H9 (cell line): ENCODE data around the gene ZNF668. TPM values are rescaled to one million over a fixed set of nuclear protein-coding genes. Genes with fewer than 3 reads are reported as not detected.

ENCODE experiments used
- DNase-seq: peaks from one replicate; pipeline ENCODE4 v3.0.0-alpha.2; 2017
- H2AFZ ChIP-seq: one replicate; pipeline ENCODE4 v1.6.1; 2013; ENCODE audit warnings: mild to moderate bottlenecking, low read length, control low read depth, moderate library complexity
- H2AK5ac ChIP-seq: 2 replicates; pipeline ENCODE4 v1.6.1; 2013; ENCODE audit warnings: low read length, control low read depth, mixed read lengths; ENCODE audit not compliant: insufficient read length
- H2BK120ac ChIP-seq: one replicate; pipeline ENCODE4 v1.6.1; 2013; ENCODE audit warnings: low read depth, mild to moderate bottlenecking, low read length, control low read depth, inconsistent platforms; ENCODE audit not compliant: poor library complexity, severe bottlenecking
- H2BK12ac ChIP-seq: 2 replicates; pipeline ENCODE4 v1.6.1; 2013; ENCODE audit warnings: low read length, control low read depth, mixed read lengths, low read depth; ENCODE audit not compliant: insufficient read length
- H2BK15ac ChIP-seq: 2 replicates; pipeline ENCODE4 v1.6.1; 2013; ENCODE audit warnings: low read depth, low read length, control low read depth
- H2BK20ac ChIP-seq: one replicate; pipeline ENCODE4 v1.6.1; 2013; ENCODE audit warnings: low read depth, mild to moderate bottlenecking, low read length, control low read depth, inconsistent platforms; ENCODE audit not compliant: poor library complexity, severe bottlenecking
- H2BK5ac ChIP-seq: 2 replicates; pipeline ENCODE4 v1.6.1; 2013; ENCODE audit warnings: low read length, control low read depth, mixed read lengths; ENCODE audit not compliant: insufficient read length
- H3K14ac ChIP-seq: 2 replicates; pipeline ENCODE4 v1.6.1; 2013; ENCODE audit warnings: low read length, control low read depth; ENCODE audit not compliant: insufficient read depth
- H3K18ac ChIP-seq: 2 replicates; pipeline ENCODE4 v1.6.1; 2013; ENCODE audit warnings: low read depth, mild to moderate bottlenecking, mixed read lengths, low read length, control low read depth; ENCODE audit not compliant: insufficient read length
- H3K23ac ChIP-seq: 2 replicates; pipeline ENCODE4 v1.6.1; 2013; ENCODE audit warnings: low read length, control low read depth, mixed read lengths, low read depth; ENCODE audit not compliant: insufficient read length
- H3K23me2 ChIP-seq: 2 replicates; pipeline ENCODE4 v1.6.1; 2013; ENCODE audit warnings: low read depth, mild to moderate bottlenecking, mixed read lengths, low read length, control low read depth; ENCODE audit not compliant: insufficient read length, poor library complexity, severe bottlenecking
- H3K27ac ChIP-seq: 2 replicates; pipeline ENCODE4 v1.5.1; 2013; ENCODE audit warnings: low read length, control low read depth, mixed read lengths, low read depth; ENCODE audit not compliant: insufficient read length
- H3K27me3 ChIP-seq: 2 replicates; pipeline ENCODE4 v1.6.1; 2013; ENCODE audit warnings: low read length, control low read depth, inconsistent platforms; ENCODE audit not compliant: insufficient read depth
- H3K4ac ChIP-seq: 2 replicates; pipeline ENCODE4 v1.6.1; 2013; ENCODE audit warnings: low read depth, mild to moderate bottlenecking, control low read depth, inconsistent platforms, low read length, moderate library complexity
- H3K4me1 ChIP-seq: 2 replicates; pipeline ENCODE4 v1.6.1; 2013; ENCODE audit warnings: low read length, control low read depth, inconsistent platforms; ENCODE audit not compliant: insufficient read depth
- H3K4me2 ChIP-seq: 2 replicates; pipeline ENCODE4 v1.6.1; 2013; ENCODE audit warnings: low read length, control low read depth, mixed read lengths; ENCODE audit not compliant: insufficient read length, insufficient read depth
- H3K56ac ChIP-seq: 2 replicates; pipeline ENCODE4 v1.6.1; 2013; ENCODE audit warnings: low read depth, mild to moderate bottlenecking, mixed read lengths, low read length, control low read depth; ENCODE audit not compliant: insufficient read length
- H3K79me1 ChIP-seq: 2 replicates; pipeline ENCODE4 v1.6.1; 2013; ENCODE audit warnings: low read depth, mild to moderate bottlenecking, moderate library complexity, low read length, control low read depth, inconsistent platforms; ENCODE audit not compliant: insufficient read depth, poor library complexity, severe bottlenecking
- H3K79me2 ChIP-seq: 2 replicates; pipeline ENCODE4 v1.6.1; 2013; ENCODE audit warnings: low read length, control low read depth, inconsistent platforms; ENCODE audit not compliant: insufficient read depth
- H3K9ac ChIP-seq: 2 replicates; pipeline ENCODE4 v1.6.1; 2013; ENCODE audit warnings: low read length, control low read depth, mixed read lengths; ENCODE audit not compliant: insufficient read length; ENCODE audit errors: extremely low read depth
- H3K9me3 ChIP-seq: one replicate; pipeline ENCODE4 v1.6.1; 2013; ENCODE audit warnings: low read depth, low read length, inconsistent platforms; ENCODE audit not compliant: control insufficient read depth
- H3T11ph ChIP-seq: one replicate; pipeline ENCODE4 v1.6.1; 2013; ENCODE audit warnings: mild to moderate bottlenecking, low read length, control low read depth, inconsistent platforms
- H4K20me1 ChIP-seq: one replicate; pipeline ENCODE4 v1.6.1; 2013; ENCODE audit not compliant: control insufficient read depth, insufficient read length, insufficient read depth
- H4K5ac ChIP-seq: 2 replicates; pipeline ENCODE4 v1.6.1; 2013; ENCODE audit warnings: low read depth, mild to moderate bottlenecking, mixed read lengths, low read length, control low read depth; ENCODE audit not compliant: insufficient read length
- H4K8ac ChIP-seq: replicated peaks from 2 replicates; pipeline ENCODE4 v1.6.1; 2013; ENCODE audit warnings: low read length, control low read depth, mixed read lengths, low read depth; ENCODE audit not compliant: insufficient read length
- H4K91ac ChIP-seq: 2 replicates; pipeline ENCODE4 v1.6.1; 2013; ENCODE audit warnings: low read depth, mild to moderate bottlenecking, moderate library complexity, mixed read lengths, low read length, control low read depth; ENCODE audit not compliant: insufficient read length
- H3K27ac Mint-ChIP-seq, 3 experiments: 2 replicates in 2 of 3; 3 replicates in 1 of 3; pipeline ENCODE4 v1.8.0; 2020 to 2021; ENCODE audit warnings: mixed read lengths in 3 of 3, mild to moderate bottlenecking in 1 of 3, moderate library complexity in 1 of 3
- H3K27me3 Mint-ChIP-seq: 2 replicates; pipeline ENCODE4 v1.8.0; 2021; ENCODE audit warnings: low read depth, mild to moderate bottlenecking, moderate library complexity, mixed read lengths
- H3K36me3 Mint-ChIP-seq, 3 experiments: 2 replicates in 2 of 3; 3 replicates in 1 of 3; pipeline ENCODE4 v1.8.0; 2020 to 2021; ENCODE audit warnings: low read depth in 3 of 3, mixed read lengths in 3 of 3; ENCODE audit not compliant: insufficient read depth in 1 of 3
- H3K4me1 Mint-ChIP-seq, 2 experiments: 2 replicates each; pipeline ENCODE4 v1.8.0; 2020; ENCODE audit warnings: mixed read lengths in 2 of 2
- H3K4me3 Mint-ChIP-seq, 2 experiments: 2 replicates in 1 of 2; 3 replicates in 1 of 2; pipeline ENCODE4 v1.8.0; 2020 to 2021; ENCODE audit warnings: mild to moderate bottlenecking in 2 of 2, mixed read lengths in 2 of 2, moderate library complexity in 1 of 2
- H3K9me3 Mint-ChIP-seq, 2 experiments: 2 replicates in 1 of 2; 3 replicates in 1 of 2; pipeline ENCODE4 v1.8.0; 2020; ENCODE audit warnings: mild to moderate bottlenecking in 2 of 2, mixed read lengths in 2 of 2, moderate library complexity in 1 of 2
- WGBS: extraction: QIAGEN DNeasy Blood & Tissue Kit; methylation state at CpG from one replicate; pipeline ENCODE4 v1.1.7; 2013; ENCODE audit warnings: missing lambda C conversion rate, low lambda C conversion rate, mixed read lengths; ENCODE audit not compliant: insufficient read length; ENCODE audit errors: extremely low coverage; 5-methylcytosine and 5-hydroxymethylcytosine counted together
- total RNA-seq: library from RNA; stranded (reverse); gene quantifications from 2 replicates; pipeline ENCODE4 v1.2.1, GENCODE V29; 2021
- TF ChIP-seq, protein P1 (sequence below): fragments of 200-600 bp; sonication (generic); conservative IDR thresholded peaks from 3 replicates; pipeline ENCODE4 v1.8.0; 2021; ENCODE audit warnings: antibody characterized with exemption, mild to moderate bottlenecking

ZNF668 gene
- total RNA-seq, 1 experiment from 2014 or later: 18.6 TPM

DNA sequence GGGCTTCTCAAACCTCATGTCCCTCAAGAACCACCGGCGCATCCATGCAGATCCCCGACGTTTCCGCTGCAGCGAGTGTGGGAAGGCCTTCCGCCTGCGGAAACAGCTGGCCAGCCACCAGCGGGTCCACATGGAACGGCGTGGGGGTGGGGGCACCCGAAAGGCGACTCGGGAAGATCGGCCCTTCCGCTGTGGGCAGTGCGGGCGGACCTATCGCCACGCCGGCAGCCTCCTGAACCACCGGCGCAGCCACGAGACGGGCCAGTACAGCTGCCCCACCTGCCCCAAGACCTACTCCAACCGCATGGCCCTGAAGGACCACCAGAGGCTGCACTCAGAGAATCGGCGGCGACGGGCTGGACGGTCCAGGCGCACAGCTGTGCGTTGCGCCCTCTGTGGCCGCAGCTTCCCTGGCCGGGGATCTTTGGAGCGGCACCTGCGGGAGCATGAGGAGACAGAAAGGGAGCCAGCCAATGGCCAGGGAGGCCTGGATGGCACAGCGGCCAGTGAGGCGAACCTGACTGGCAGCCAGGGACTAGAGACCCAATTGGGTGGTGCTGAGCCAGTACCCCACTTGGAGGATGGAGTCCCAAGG, 6.1 kb upstream of the ZNF668 start:
- no peak for DNase-seq
- Histone ChIP-seq H2BK5ac (no peak overlapping the region), H3K23ac (no peak overlapping the region), H3K14ac (no peak overlapping the region), H3K27me3 (no peaks in the 10 kb centered on the region), H2BK20ac (no peak overlapping the region), H3K9ac (no peak overlapping the region), H2BK15ac (no peak overlapping the region), H2AK5ac (no peak overlapping the region), H3K23me2 (no peaks in the 10 kb centered on the region), H2AFZ (no peak overlapping the region), H3K4ac (no peak overlapping the region), H3K4me1 (no peaks in the 10 kb centered on the region), H3K79me1 (no peaks in the 10 kb centered on the region), H4K5ac (no peak overlapping the region), H3K9me3 (no peaks in the 10 kb centered on the region), H3K4me2 (no peak overlapping the region), H3K27ac (no peak overlapping the region), H4K20me1 (peaks cover 4% of the 10 kb centered on the region), H2BK12ac (no peak overlapping the region), H3K18ac (no peak overlapping the region), H4K8ac (no peak overlapping the region), H2BK120ac (no peak overlapping the region), H3T11ph (no peak overlapping the region), H4K91ac (no peak overlapping the region), H3K79me2 (peaks cover 2% of the 10 kb centered on the region; the same call in 1 of the 2 replicates), H3K56ac (no peak overlapping the region)
- no peak overlapping the region for H3K27ac Mint-ChIP-seq
- H3K27me3 Mint-ChIP-seq: no peaks in the 10 kb centered on the region
- no peaks in the 10 kb centered on the region for H3K9me3 Mint-ChIP-seq
- TF ChIP-seq, protein P1, sequence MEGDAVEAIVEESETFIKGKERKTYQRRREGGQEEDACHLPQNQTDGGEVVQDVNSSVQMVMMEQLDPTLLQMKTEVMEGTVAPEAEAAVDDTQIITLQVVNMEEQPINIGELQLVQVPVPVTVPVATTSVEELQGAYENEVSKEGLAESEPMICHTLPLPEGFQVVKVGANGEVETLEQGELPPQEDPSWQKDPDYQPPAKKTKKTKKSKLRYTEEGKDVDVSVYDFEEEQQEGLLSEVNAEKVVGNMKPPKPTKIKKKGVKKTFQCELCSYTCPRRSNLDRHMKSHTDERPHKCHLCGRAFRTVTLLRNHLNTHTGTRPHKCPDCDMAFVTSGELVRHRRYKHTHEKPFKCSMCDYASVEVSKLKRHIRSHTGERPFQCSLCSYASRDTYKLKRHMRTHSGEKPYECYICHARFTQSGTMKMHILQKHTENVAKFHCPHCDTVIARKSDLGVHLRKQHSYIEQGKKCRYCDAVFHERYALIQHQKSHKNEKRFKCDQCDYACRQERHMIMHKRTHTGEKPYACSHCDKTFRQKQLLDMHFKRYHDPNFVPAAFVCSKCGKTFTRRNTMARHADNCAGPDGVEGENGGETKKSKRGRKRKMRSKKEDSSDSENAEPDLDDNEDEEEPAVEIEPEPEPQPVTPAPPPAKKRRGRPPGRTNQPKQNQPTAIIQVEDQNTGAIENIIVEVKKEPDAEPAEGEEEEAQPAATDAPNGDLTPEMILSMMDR: no peak
- H3K4me1 Mint-ChIP-seq: peaks cover under 1 to 4% of the 10 kb centered on the region in 2 experiments
- no peak overlapping the region for H3K4me3 Mint-ChIP-seq
- peaks cover 31 to 59% (median 57%) of the 10 kb centered on the region in 3 experiments; a peak in 6 of 7 replicates for H3K36me3 Mint-ChIP-seq
- no CpG with 5 or more reads among the region's 40 CpGs for WGBS
